HFFc6 (cell line): ENCODE data around the gene PTPN6. TPM values are rescaled to one million over a fixed set of nuclear protein-coding genes. Genes with fewer than 3 reads are reported as not detected.

ENCODE experiments used
- DNase-seq: peaks from one replicate; pipeline ENCODE4 v3.0.0-alpha.2; 2018
- H3K27ac Mint-ChIP-seq: 2 replicates; pipeline ENCODE4 v1.8.0; 2020; ENCODE audit warnings: mild to moderate bottlenecking, mixed read lengths
- H3K27me3 Mint-ChIP-seq: 2 replicates; pipeline ENCODE4 v1.8.0; 2021; ENCODE audit warnings: mild to moderate bottlenecking, moderate library complexity, mixed read lengths; ENCODE audit not compliant: insufficient read depth
- H3K36me3 Mint-ChIP-seq: 2 replicates; pipeline ENCODE4 v1.8.0; 2021; ENCODE audit warnings: low read depth, mixed read lengths
- H3K4me1 Mint-ChIP-seq: 2 replicates; pipeline ENCODE4 v1.8.0; 2020; ENCODE audit warnings: low read depth, mixed read lengths
- H3K4me3 Mint-ChIP-seq: 2 replicates; pipeline ENCODE4 v1.8.0; 2020; ENCODE audit warnings: mild to moderate bottlenecking, moderate library complexity, mixed read lengths
- H3K9me3 Mint-ChIP-seq: 2 replicates; pipeline ENCODE4 v1.8.0; 2020; ENCODE audit warnings: mild to moderate bottlenecking, mixed read lengths
- total RNA-seq, 6 experiments: library from RNA; stranded (reverse); fragmentation: NEBNext Ultra II Directional; extraction: Animal tissue kit (Norgen Biotek cat#: 25700); gene quantifications; 2 replicates in 1 of 6; 3 replicates in 5 of 6; pipeline ENCODE4 v1.2.3, GENCODE V29; 2021
- TF ChIP-seq, protein P1 (sequence below): fragments of 200-600 bp; sonication (generic); IDR thresholded peaks from 2 replicates; pipeline ENCODE4 v1.5.0; 2021; ENCODE audit warnings: antibody characterized with exemption, mild to moderate bottlenecking

PTPN6 gene
- total RNA-seq, 6 experiments from 2014 or later = not detected

DNA sequence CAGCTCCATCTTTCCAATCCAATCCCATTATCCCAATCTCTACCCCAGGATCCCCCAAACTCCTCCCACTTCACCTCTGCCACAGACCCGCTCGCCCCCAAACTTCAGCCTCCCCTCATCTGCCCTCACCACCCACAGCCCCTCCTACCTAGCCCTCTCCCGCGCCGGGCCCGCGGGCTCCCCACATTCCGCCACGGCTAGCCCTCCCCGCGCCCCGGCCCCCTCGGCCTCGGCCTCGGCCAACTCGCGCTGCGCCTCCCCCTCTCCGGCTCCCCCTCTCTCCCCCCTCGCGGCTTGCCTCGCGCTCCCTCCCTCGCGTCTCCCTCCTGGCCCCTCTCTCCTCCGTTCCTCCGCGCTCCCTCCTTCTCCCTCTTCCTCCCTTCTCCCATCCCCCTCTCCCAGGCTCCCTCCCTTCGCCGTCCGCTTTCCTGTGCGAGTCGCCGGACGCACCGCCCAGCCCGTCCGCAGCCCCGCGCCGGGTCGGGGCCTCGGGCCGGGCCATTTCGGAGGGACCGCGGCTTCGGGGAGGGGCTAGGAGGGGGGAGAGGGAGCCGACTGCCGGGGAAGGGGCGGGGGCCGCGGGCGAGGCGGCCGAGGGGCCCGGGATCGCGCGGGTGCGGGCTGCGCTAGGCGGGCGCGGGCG lies 23.7 kb upstream of the PTPN6 start, which contains the start of gene ATN1:
Gene ATN1, plus strand, starts transcription at position 581 of the 643 bp plus-strand sequence. CDS start 6,043 bp downstream, outside the sequence.
- Mint-ChIP-seq H3K9me3 (no peaks in the 10 kb centered on the region), H3K4me1 (peaks cover 67% of the 10 kb centered on the region), H3K27ac (peak within 1 kb of the TSS; percentile 99), H3K36me3 (peaks cover 18% of the 10 kb centered on the region), H3K27me3 (peaks cover 5% of the 10 kb centered on the region), H3K4me3 (peak within 1 kb of the TSS; percentile 100)
- TF ChIP-seq, protein P1, sequence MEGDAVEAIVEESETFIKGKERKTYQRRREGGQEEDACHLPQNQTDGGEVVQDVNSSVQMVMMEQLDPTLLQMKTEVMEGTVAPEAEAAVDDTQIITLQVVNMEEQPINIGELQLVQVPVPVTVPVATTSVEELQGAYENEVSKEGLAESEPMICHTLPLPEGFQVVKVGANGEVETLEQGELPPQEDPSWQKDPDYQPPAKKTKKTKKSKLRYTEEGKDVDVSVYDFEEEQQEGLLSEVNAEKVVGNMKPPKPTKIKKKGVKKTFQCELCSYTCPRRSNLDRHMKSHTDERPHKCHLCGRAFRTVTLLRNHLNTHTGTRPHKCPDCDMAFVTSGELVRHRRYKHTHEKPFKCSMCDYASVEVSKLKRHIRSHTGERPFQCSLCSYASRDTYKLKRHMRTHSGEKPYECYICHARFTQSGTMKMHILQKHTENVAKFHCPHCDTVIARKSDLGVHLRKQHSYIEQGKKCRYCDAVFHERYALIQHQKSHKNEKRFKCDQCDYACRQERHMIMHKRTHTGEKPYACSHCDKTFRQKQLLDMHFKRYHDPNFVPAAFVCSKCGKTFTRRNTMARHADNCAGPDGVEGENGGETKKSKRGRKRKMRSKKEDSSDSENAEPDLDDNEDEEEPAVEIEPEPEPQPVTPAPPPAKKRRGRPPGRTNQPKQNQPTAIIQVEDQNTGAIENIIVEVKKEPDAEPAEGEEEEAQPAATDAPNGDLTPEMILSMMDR = no peak
- peak; percentile 46 for DNase-seq

DNA sequence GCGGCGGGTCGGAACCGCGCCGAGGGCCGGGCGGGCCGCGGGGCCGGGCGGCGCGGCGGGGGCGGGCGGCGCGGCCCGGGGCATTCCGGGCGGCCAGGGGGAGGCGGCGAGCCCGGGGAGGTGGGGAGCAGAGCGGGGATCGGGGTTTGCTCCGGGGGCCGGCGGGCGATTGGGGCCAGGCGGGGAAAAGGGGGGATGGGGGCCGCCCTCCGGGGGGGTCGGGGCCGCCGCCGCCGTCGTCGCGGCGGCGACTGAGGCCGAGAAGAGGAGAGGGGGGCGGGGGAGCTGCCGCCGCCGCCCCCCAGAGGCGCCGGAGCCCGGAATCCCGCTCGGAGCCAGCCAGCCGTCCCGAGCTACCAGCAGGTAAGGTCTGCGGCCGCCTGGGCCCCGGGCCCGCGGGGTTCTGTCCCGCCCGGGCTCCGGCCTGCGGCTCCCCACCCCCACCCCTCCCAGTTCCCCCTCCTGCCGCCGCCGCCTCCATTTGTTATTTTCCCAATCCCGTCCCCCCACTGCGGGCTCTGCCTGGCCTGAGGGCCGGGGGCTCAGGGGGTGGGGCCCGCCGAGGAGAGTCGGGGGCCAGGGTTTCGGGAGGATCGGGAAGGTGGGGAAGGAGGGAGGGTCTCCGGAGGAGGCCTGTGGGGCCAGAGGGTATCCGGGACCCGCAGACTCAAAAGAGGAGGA lies 23.0 kb upstream of the PTPN6 start:
- H3K4me1 Mint-ChIP-seq = peaks cover 73% of the 10 kb centered on the region
- DNase-seq = no peak
- peaks cover 5% of the 10 kb centered on the region for H3K27me3 Mint-ChIP-seq
- TF ChIP-seq, protein P1 = no peak
- peaks cover 23% of the 10 kb centered on the region for H3K36me3 Mint-ChIP-seq
- H3K9me3 Mint-ChIP-seq = no peaks in the 10 kb centered on the region
- H3K27ac Mint-ChIP-seq = peak overlapping the region; percentile 90
- peak overlapping the region; percentile 100 for H3K4me3 Mint-ChIP-seq

DNA sequence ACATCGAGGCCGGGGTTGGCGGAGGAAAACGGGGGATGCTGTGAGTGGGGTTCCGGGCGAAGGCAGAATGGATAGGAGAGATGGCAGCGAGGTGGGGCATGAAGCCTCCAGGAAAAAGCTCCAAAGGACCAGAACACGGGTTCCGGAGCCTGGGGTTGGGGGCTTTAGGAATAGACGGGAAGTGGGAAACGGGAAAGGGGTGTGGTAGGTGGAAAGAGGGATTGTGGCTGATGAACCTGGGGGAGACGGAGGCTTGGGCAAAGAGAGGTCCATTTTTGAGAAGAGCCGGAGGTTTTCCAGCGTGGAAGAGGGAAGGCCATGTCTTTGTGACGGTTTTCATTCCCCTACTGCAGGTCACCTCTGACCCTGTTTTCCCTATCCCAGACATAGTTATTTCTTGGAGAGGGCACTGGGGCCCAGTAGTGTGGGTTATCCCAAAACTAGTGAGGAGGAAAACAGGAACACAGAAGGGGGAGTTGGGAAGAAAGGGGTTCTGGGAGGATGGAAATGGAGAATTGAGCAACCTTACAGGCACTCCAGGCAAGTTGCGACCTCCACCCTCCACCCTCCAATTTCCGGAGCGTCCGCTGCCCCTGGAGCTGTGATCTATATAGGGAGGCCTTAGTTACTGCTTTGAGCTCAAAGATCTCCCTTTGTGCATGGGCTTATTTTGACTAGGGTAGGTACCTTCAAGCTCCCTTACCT lies 22.3 kb upstream of the PTPN6 start:
- peaks cover 5% of the 10 kb centered on the region for H3K27me3 Mint-ChIP-seq
- H3K27ac Mint-ChIP-seq = peak overlapping the region; percentile 90
- H3K36me3 Mint-ChIP-seq = peaks cover 28% of the 10 kb centered on the region
- peak overlapping the region; percentile 100 for H3K4me3 Mint-ChIP-seq
- DNase-seq = no peak
- TF ChIP-seq, protein P1 = no peak
- no peaks in the 10 kb centered on the region for H3K9me3 Mint-ChIP-seq
- peaks cover 77% of the 10 kb centered on the region for H3K4me1 Mint-ChIP-seq

DNA sequence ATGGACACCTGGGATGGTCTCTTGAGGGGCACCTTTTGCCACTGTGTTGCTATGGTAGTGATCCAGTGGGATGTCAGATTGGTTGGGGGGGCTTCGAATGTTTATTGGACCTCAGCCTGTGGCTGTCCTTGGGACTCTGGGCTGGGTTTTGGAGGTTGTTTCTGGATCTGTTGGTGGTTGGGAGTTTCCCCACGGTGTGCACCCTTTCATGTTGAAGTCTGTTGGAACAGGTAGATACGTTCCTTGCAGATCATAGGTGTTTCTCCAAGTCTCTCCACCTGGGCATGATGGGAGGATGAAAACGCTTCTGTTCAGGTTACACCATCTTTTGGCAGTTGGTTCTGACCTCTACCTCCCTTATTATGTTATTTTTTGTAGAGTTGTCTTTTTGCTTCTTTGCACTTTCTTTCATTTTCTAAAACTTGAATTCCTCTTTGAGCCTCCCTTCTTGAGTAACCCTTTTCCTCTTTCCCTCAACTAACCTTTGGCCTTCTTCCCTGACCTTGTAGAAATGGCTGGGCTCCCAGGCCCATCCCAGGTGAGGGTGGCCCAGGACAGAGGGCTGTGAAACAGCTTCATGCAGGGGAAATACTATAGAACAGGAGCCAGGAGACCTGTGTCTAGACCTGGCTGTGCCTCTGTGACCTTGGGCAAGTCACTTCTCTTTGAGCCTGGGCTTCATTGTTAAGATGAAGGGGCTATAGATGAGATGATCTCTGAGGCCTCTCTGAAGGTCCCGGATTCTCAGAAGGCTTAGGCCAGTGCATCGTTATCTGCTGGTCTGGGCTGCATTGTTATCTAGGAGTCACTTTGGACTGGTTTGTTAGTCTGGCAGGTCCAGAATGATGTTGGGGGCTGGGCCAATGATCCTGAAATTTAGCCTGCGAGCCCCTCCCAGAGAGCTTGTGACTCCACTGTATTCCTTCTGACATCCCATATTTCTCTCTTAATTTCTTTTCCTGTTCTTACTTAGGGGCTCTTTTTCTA lies 21.4 kb upstream of the PTPN6 start:
- TF ChIP-seq, protein P1 = no peak
- Mint-ChIP-seq H3K4me3 (peak overlapping the region; percentile 100), H3K9me3 (no peaks in the 10 kb centered on the region), H3K36me3 (peaks cover 36% of the 10 kb centered on the region), H3K27me3 (peaks cover 5% of the 10 kb centered on the region), H3K27ac (peak overlapping the region; percentile 90), H3K4me1 (peaks cover 77% of the 10 kb centered on the region)
- DNase-seq = no peak

DNA sequence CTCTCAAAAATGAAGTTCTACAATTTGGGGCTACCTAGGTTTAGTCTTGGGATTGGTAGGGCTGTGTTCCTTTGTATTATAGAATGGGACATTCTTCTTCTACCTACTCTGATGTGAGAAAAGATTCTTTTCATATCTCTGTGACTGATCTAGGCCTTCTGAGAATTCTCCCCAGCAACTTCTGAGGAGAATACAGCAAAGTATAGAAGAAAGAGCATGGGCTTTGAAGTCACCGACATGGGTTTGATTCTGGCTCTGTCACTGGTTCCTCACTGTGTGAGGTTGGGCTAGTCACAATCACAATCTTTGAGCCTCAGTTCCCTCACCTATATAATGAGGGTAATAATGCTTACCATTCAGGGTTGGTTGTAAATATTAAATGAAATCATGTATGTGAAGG lies 18.4 kb upstream of the PTPN6 start:
- peaks cover 5% of the 10 kb centered on the region for H3K27me3 Mint-ChIP-seq
- no peaks in the 10 kb centered on the region for H3K9me3 Mint-ChIP-seq
- H3K36me3 Mint-ChIP-seq = peaks cover 51% of the 10 kb centered on the region
- peak overlapping the region; percentile 65; the same call in 1 of the 2 replicates for H3K27ac Mint-ChIP-seq
- TF ChIP-seq, protein P1 = no peak
- no peak for DNase-seq
- peaks cover 66% of the 10 kb centered on the region for H3K4me1 Mint-ChIP-seq
- H3K4me3 Mint-ChIP-seq = no peak overlapping the region
